IMR-90 (cell line): ENCODE measurements around the gene FGGY. TPM values are rescaled to one million over a fixed set of nuclear protein-coding genes. Genes with fewer than 3 reads are reported as not detected.
A peak's percentile ranks its signal among the peaks of the same experiment; 100 is the strongest.

ENCODE experiments used
- ATAC-seq: fragments of 200-7000 bp; cut with Tn5 transposase; 2 replicates; pipeline ENCODE4 v1.9.1; 2020; ENCODE audit warnings: low read depth, mild to moderate bottlenecking, moderate library complexity
- BruUV-seq: library from RNA; stranded (reverse); fragments of 400-500 nt; replicated peaks from 2 replicates; lab custom pipeline; 2021; lab: Mats Ljungman, UMichigan
- CTCF ChIA-PET: fragments of 300-600 bp; formaldehyde crosslinking; extraction: SDS; loops from one replicate; lab custom pipeline; 2021; ENCODE audit warnings: antibody characterized with exemption; lab: Yijun Ruan, JAX
- POLR2A ChIA-PET: fragments of 300-600 bp; sonication (Branson Sonifier 250); formaldehyde crosslinking; loops from one replicate; lab custom pipeline; 2022; ENCODE audit warnings: antibody characterized with exemption; ENCODE audit not compliant: unreplicated experiment; lab: Charles Lee
- DNase-seq: peaks from one replicate; pipeline ENCODE4 v3.0.0; 2013
- H2AFZ ChIP-seq: replicated peaks from 2 replicates; pipeline ENCODE3; 2013; ENCODE audit warnings: low read length, mild to moderate bottlenecking; ENCODE audit not compliant: poor library complexity
- H2AK5ac ChIP-seq: 2 replicates; pipeline ENCODE4 v1.6.1; 2013; ENCODE audit warnings: low read depth, low read length, inconsistent platforms
- H2AK9ac ChIP-seq: replicated peaks from 2 replicates; pipeline ENCODE3; 2013; ENCODE audit warnings: mild to moderate bottlenecking, low read depth, low read length, moderate library complexity; ENCODE audit not compliant: poor library complexity
- H2BK120ac ChIP-seq: 2 replicates; pipeline ENCODE4 v1.6.1; 2013; ENCODE audit warnings: low read depth, low read length, inconsistent platforms
- H2BK15ac ChIP-seq: 3 replicates; pipeline ENCODE4 v1.6.1; 2013; ENCODE audit warnings: low read depth, low read length, inconsistent platforms
- H2BK20ac ChIP-seq: 2 replicates; pipeline ENCODE4 v1.6.1; 2013; ENCODE audit warnings: low read depth, mild to moderate bottlenecking, inconsistent platforms, low read length, moderate library complexity
- H2BK5ac ChIP-seq: 2 replicates; pipeline ENCODE4 v1.6.1; 2013; ENCODE audit warnings: mild to moderate bottlenecking, low read depth, low read length, inconsistent platforms; ENCODE audit not compliant: poor library complexity, severe bottlenecking
- H3K14ac ChIP-seq: replicated peaks from 2 replicates; pipeline ENCODE4 v1.6.1; 2013; ENCODE audit warnings: low read depth, low read length, inconsistent platforms
- H3K18ac ChIP-seq: 2 replicates; pipeline ENCODE4 v1.6.1; 2013; ENCODE audit warnings: low read depth, low read length, control low read depth
- H3K23ac ChIP-seq: 2 replicates; pipeline ENCODE4 v1.6.1; 2013; ENCODE audit warnings: low read depth, low read length, inconsistent platforms
- H3K27ac ChIP-seq: 2 replicates; pipeline ENCODE4 v1.5.1; 2013; ENCODE audit warnings: mild to moderate bottlenecking, control low read depth, low read length; ENCODE audit not compliant: insufficient read depth
- H3K27me3 ChIP-seq: 2 replicates; pipeline ENCODE4 v1.6.1; 2013; ENCODE audit warnings: low read length; ENCODE audit not compliant: control insufficient read depth, insufficient read depth
- H3K36me3 ChIP-seq: 2 replicates; pipeline ENCODE4 v1.6.1; 2013; ENCODE audit warnings: low read length, mixed read lengths; ENCODE audit not compliant: control insufficient read depth, insufficient read depth
- H3K4ac ChIP-seq: 2 replicates; pipeline ENCODE4 v1.6.1; 2013; ENCODE audit warnings: low read depth, low read length, inconsistent platforms
- H3K4me1 ChIP-seq: 2 replicates; pipeline ENCODE4 v1.6.1; 2013; ENCODE audit warnings: low read length, mixed read lengths; ENCODE audit not compliant: control insufficient read depth, insufficient read depth
- H3K4me2 ChIP-seq: 2 replicates; pipeline ENCODE4 v1.6.1; 2013; ENCODE audit warnings: low read depth, mild to moderate bottlenecking, control low read depth, low read length, moderate library complexity
- H3K4me3 ChIP-seq: 2 replicates; pipeline ENCODE4 v1.5.1; 2013; ENCODE audit warnings: low read depth, mild to moderate bottlenecking, control low read depth, low read length, moderate library complexity; ENCODE audit not compliant: insufficient read depth
- H3K56ac ChIP-seq: 2 replicates; pipeline ENCODE4 v1.6.1; 2013; ENCODE audit warnings: low read length, inconsistent platforms; ENCODE audit not compliant: insufficient read depth; ENCODE audit errors: extremely low read depth
- H3K79me1 ChIP-seq, 2 experiments: 2 replicates each; pipeline ENCODE4 v1.6.1; 2013; ENCODE audit warnings: low read length in 2 of 2, inconsistent platforms in 1 of 2, low read depth in 1 of 2
- H3K9ac ChIP-seq: 2 replicates; pipeline ENCODE4 v1.6.1; 2013; ENCODE audit warnings: low read depth, low read length, control low read depth
- H3K9me1 ChIP-seq: 2 replicates; pipeline ENCODE4 v1.6.1; 2013; ENCODE audit warnings: low read length, inconsistent platforms; ENCODE audit not compliant: insufficient read depth
- H3K9me3 ChIP-seq: 2 replicates; pipeline ENCODE4 v1.6.1; 2013; ENCODE audit warnings: low read length; ENCODE audit not compliant: control insufficient read depth, insufficient read depth
- H4K20me1 ChIP-seq: 2 replicates; pipeline ENCODE4 v1.6.1; 2013; ENCODE audit warnings: low read length, inconsistent platforms; ENCODE audit not compliant: insufficient read depth
- H4K5ac ChIP-seq: 2 replicates; pipeline ENCODE4 v1.6.1; 2013; ENCODE audit warnings: mild to moderate bottlenecking, low read depth, low read length, control low read depth
- H4K8ac ChIP-seq, 2 experiments: 2 replicates each; pipeline ENCODE4 v1.6.1; 2013; ENCODE audit warnings: low read depth in 2 of 2, low read length in 2 of 2, control low read depth in 1 of 2, inconsistent platforms in 1 of 2
- H4K91ac ChIP-seq: 2 replicates; pipeline ENCODE4 v1.6.1; 2013; ENCODE audit warnings: low read depth, low read length, inconsistent platforms; ENCODE audit not compliant: insufficient read depth
- NFE2L2 ChIP-seq: fragments of 150-350 bp; IDR thresholded peaks from 2 replicates; pipeline ENCODE4 v1.6.1; 2016; ENCODE audit warnings: low read depth, mild to moderate bottlenecking, low read length
- USF2 ChIP-seq: fragments of 150-350 bp; IDR thresholded peaks from 2 replicates; pipeline ENCODE4 v1.6.1; 2017; ENCODE audit warnings: mild to moderate bottlenecking, antibody characterized with exemption, low read length, low read depth
- WGBS, 2 experiments: methylation state at CpG; one replicate each; pipeline versions ENCODE4 v1.1.5 to v1.1.7; 2013; ENCODE audit warnings: missing lambda C conversion rate in 2 of 2; ENCODE audit not compliant: insufficient read length in 1 of 2; ENCODE audit errors: extremely low coverage in 2 of 2; 5-methylcytosine and 5-hydroxymethylcytosine counted together
- dilution Hi-C: fragments of 300-500 bp; cut with HindIII; formaldehyde crosslinking; loops from one replicate; pipeline ENCODE4 v1.14.3; 2018; ENCODE audit warnings: low sequenced_read_pairs; ENCODE audit not compliant: unreplicated experiment
- in situ Hi-C: fragments of 300-500 bp; cut with MboI; formaldehyde crosslinking; loops from 3 replicates; pipeline ENCODE4 v1.14.3; 2019; ENCODE audit warnings: low sequenced_read_pairs, inconsistent platforms, mixed read lengths
- intact Hi-C: fragments of 100-400 bp; cut with micrococcal nuclease; formaldehyde crosslinking; loops from 2 replicates; pipeline ENCODE4 v1.10.0; 2022
- polyA plus RNA-seq, 3 experiments: library from polyadenylated mRNA; depleted of rRNA; stranded (reverse); fragments of >200 nt; gene quantifications; 2 replicates each; pipeline ENCODE4 v1.2.3, GENCODE V29; 2012; ENCODE audit warnings: low replicate concordance in 1 of 3
- total RNA-seq: library from RNA; depleted of rRNA; stranded (reverse); fragments of >200 nt; gene quantifications from 2 replicates; pipeline ENCODE4 v1.2.3, GENCODE V29; 2012

Gene FGGY
- total and polyA plus RNA-seq, 2 of the 4 experiments (the other 2 are of a cell fraction), result 5.6 to 14.0 TPM

DNA sequence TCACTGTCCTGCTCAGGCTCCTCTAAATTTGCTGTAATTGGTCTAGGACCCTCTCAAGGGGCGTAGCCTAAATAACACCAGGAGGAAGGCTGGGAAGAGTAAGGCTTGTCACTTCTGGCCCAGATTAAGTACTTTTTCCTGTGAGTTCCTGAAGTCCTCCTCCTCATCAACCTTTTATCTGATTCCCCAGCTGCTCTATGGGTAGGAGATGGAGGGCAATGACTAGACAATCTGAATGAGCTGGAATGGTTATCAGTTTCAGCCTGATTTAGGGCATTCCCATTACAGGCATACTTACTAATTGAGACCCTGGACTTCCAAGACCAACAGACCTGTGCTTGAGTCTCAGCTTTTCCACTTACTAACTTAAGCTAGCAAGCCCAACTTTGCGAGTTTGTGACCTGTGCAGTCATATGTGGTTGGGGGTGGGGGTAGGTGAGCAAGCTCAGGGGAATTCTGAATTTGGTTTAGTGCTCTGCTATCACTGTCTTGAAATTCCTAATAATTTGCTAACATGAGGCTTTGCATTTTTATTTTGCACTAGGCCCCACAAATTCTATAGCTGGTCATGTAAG, 18.0 kb upstream of the FGGY start:
- no peak overlapping the region for H3K4me2 ChIP-seq
- in situ Hi-C loops (loop anchor here (25.0 kb wide), 1 partner anchor 492 kb away; the partner anchor contains the start of gene JUN), dilution Hi-C loops (no loop called here), intact Hi-C loops (no loop called here)
- H4K8ac ChIP-seq, result no peak overlapping the region
- H3K56ac ChIP-seq, result no peak overlapping the region
- no peak overlapping the region for H2BK20ac ChIP-seq
- peak overlapping the region; percentile 53; the same call in 1 of the 2 replicates for H3K14ac ChIP-seq
- no peak overlapping the region for H3K4ac ChIP-seq
- H3K23ac ChIP-seq, result no peak overlapping the region
- TF ChIP-seq NFE2L2, result no peak
- TF ChIP-seq USF2, result no peak
- H3K9ac ChIP-seq, result no peak overlapping the region
- H2AK9ac ChIP-seq, result no peak overlapping the region
- H3K18ac ChIP-seq, result 0 out of 2 replicates have a peak overlapping the region, but pooled peaks have one; percentile 18
- peak overlapping the region; percentile 44 for H2AFZ ChIP-seq
- H4K91ac ChIP-seq, result peak overlapping the region; percentile 28; the same call in 1 of the 2 replicates
- H3K9me1 ChIP-seq, result no peaks in the 10 kb centered on the region
- H3K27me3 ChIP-seq, result no peaks in the 10 kb centered on the region
- H3K79me1 ChIP-seq, result no peaks in the 10 kb centered on the region
- H3K27ac ChIP-seq, result no peak overlapping the region
- ATAC-seq (no peak), DNase-seq (no peak)
- H2BK5ac ChIP-seq, result no peak overlapping the region
- no peaks in the 10 kb centered on the region for H3K9me3 ChIP-seq
- H3K36me3 ChIP-seq, result no peaks in the 10 kb centered on the region
- no peak overlapping the region for H2AK5ac ChIP-seq
- H3K4me3 ChIP-seq, result no peak overlapping the region
- no TSS peak for BruUV-seq
- peak overlapping the region; percentile 10; the same call in 1 of the 3 replicates for H2BK15ac ChIP-seq
- POLR2A ChIA-PET, result no interaction called here
- no CpG with 5 or more reads among the region's 2 CpGs for WGBS, 2 experiments
- no peaks in the 10 kb centered on the region for H4K20me1 ChIP-seq
- H4K5ac ChIP-seq, result no peak overlapping the region
- no peak overlapping the region; the same call in 1 of the 2 replicates for H2BK120ac ChIP-seq
- H3K4me1 ChIP-seq, result no peaks in the 10 kb centered on the region; the same call in 1 of the 2 replicates
- CTCF ChIA-PET, result interaction anchor here (0.5 to 0.6 kb wide), 2 partner anchors 141 to 175 kb away, joined by 3 read pairs; no protein-coding TSS in a partner anchor
